ENCODE measurements around the gene SH3PXD2A.

The SH3PXD2A gene

GRCh38 chr10:103620352-103620740 lies 235.0 kb downstream of the SH3PXD2A start:
- DNase-seq (ENCODE audit: low read depth) = no peak
- TF ChIP-seq, protein P1, sequence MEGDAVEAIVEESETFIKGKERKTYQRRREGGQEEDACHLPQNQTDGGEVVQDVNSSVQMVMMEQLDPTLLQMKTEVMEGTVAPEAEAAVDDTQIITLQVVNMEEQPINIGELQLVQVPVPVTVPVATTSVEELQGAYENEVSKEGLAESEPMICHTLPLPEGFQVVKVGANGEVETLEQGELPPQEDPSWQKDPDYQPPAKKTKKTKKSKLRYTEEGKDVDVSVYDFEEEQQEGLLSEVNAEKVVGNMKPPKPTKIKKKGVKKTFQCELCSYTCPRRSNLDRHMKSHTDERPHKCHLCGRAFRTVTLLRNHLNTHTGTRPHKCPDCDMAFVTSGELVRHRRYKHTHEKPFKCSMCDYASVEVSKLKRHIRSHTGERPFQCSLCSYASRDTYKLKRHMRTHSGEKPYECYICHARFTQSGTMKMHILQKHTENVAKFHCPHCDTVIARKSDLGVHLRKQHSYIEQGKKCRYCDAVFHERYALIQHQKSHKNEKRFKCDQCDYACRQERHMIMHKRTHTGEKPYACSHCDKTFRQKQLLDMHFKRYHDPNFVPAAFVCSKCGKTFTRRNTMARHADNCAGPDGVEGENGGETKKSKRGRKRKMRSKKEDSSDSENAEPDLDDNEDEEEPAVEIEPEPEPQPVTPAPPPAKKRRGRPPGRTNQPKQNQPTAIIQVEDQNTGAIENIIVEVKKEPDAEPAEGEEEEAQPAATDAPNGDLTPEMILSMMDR (IDR thresholded peaks at IDR 0.05; ENCODE audit: control insufficient read depth, extremely low read depth, insufficient read depth) = no peak
- H3K4me3 ChIP-seq (ENCODE audit: low read depth, low read length) = no peak overlapping the region

GRCh38 chr10:103619424-103620351 lies 235.7 kb downstream of the SH3PXD2A start:
- H3K4me3 ChIP-seq (ENCODE audit: low read depth, low read length) = no peak overlapping the region
- TF ChIP-seq, protein P1 (IDR thresholded peaks at IDR 0.05; ENCODE audit: control insufficient read depth, extremely low read depth, insufficient read depth) = no peak
- no peak for DNase-seq (ENCODE audit: low read depth)

- no peak overlapping the region for H3K4me3 ChIP-seq (ENCODE audit: low read depth, low read length)
- DNase-seq (ENCODE audit: low read depth) = no peak
- TF ChIP-seq, protein P1 (IDR thresholded peaks at IDR 0.05; ENCODE audit: control insufficient read depth, extremely low read depth, insufficient read depth) = no peak
Measured at GRCh38 chr10:103618575-103619423, 236.6 kb downstream of the SH3PXD2A start.

- TF ChIP-seq, protein P1 (IDR thresholded peaks at IDR 0.05; ENCODE audit: control insufficient read depth, extremely low read depth, insufficient read depth) = no peak
- DNase-seq (ENCODE audit: low read depth) = no peak
- no peak overlapping the region for H3K4me3 ChIP-seq (ENCODE audit: low read depth, low read length)
Measured at GRCh38 chr10:103617602-103618385, 237.6 kb downstream of the SH3PXD2A start.

- no peak for DNase-seq (ENCODE audit: low read depth)
- TF ChIP-seq, protein P1 (IDR thresholded peaks at IDR 0.05; ENCODE audit: control insufficient read depth, extremely low read depth, insufficient read depth) = no peak
- H3K4me3 ChIP-seq (ENCODE audit: low read depth, low read length) = no peak overlapping the region
Measured at GRCh38 chr10:103616705-103617601, 238.4 kb downstream of the SH3PXD2A start.

Measured in LNCaP clone FGC (cell line).